Parathyroid adenoma (tissue), 2 donors: ENCODE results near the gene VANGL2.

Experiments used
- H2AFZ ChIP-seq: fragments of 300-600 bp; sonication (generic); one replicate; pipeline ENCODE4 v1.7.0; 2017; ENCODE audit warnings: antibody characterized with exemption, mild to moderate bottlenecking
- H3K27ac ChIP-seq: fragments of 300-600 bp; sonication (generic); one replicate; pipeline ENCODE4 v1.7.0; 2017
- H3K27me3 ChIP-seq: fragments of 300-600 bp; sonication (generic); one replicate; pipeline ENCODE4 v1.7.0; 2017; ENCODE audit warnings: low read length; ENCODE audit not compliant: control insufficient read depth, insufficient read depth
- H3K36me3 ChIP-seq: fragments of 300-600 bp; sonication (generic); one replicate; pipeline ENCODE4 v1.7.0; 2017; ENCODE audit warnings: low read length; ENCODE audit not compliant: control insufficient read depth, insufficient read depth
- H3K4me1 ChIP-seq: fragments of 300-600 bp; sonication (generic); one replicate; pipeline ENCODE4 v1.7.0; 2017; ENCODE audit warnings: control low read depth
- H3K4me2 ChIP-seq: fragments of 300-600 bp; sonication (generic); one replicate; pipeline ENCODE4 v1.7.0; 2017; ENCODE audit warnings: low read length
- H3K4me3 ChIP-seq: fragments of 300-600 bp; sonication (generic); one replicate; pipeline ENCODE4 v1.7.0; 2017; ENCODE audit warnings: low read depth, low read length
- H3K79me2 ChIP-seq: fragments of 300-600 bp; sonication (generic); one replicate; pipeline ENCODE4 v1.7.0; 2017; ENCODE audit warnings: control low read depth
- H3K9ac ChIP-seq: fragments of 300-600 bp; sonication (generic); one replicate; pipeline ENCODE4 v1.7.0; 2017; ENCODE audit warnings: mild to moderate bottlenecking
- H3K9me3 ChIP-seq: fragments of 300-600 bp; sonication (generic); one replicate; pipeline ENCODE4 v1.7.0; 2017; ENCODE audit warnings: low read length; ENCODE audit not compliant: control insufficient read depth
- TF ChIP-seq, protein P1 (sequence below): fragments of 300-600 bp; sonication (generic); IDR thresholded peaks from one replicate; pipeline ENCODE4 v1.7.0; 2017; ENCODE audit warnings: antibody characterized with exemption, mild to moderate bottlenecking
- donor health status: primary hyperparathyroidism.

Gene VANGL2

DNA sequence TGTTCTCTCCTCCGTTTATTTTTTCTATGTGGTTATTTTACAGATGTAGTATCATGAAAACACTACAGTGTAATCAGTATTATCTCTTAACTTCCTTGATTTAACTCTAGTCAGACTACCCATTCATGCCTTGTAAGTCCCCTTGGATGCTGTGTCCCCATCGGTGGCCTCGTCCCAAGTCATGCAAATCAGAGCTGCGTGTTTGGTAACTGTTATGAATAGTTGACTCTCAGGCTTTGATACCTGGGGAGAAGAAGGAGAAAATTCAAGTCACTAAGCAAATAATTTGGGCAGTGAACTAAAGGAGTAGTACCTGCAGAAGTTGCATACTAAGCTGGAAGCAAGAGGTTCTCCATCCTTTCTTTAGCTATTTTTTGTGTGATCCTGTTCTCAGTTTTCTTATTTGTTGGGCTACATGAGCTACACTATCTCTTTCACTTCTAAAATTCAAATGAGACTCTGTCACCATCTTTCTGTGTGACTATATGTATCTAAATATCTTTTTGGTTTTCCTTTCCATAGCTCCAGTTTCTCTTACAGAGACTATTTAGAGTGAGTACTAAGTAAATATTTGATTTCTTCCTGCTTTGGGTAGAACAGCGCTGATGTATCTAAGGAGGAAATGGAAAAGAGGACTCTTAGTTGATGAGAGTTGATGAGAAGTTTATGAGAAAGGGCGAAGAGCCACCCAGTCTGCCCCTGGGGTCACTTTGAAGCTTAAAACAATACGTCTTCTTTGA lies 50.9 kb downstream of the VANGL2 start:
- H3K27ac ChIP-seq: no peak overlapping the region
- no peaks in the 10 kb centered on the region for H3K79me2 ChIP-seq
- H2AFZ ChIP-seq: no peak overlapping the region
- TF ChIP-seq, protein P1, sequence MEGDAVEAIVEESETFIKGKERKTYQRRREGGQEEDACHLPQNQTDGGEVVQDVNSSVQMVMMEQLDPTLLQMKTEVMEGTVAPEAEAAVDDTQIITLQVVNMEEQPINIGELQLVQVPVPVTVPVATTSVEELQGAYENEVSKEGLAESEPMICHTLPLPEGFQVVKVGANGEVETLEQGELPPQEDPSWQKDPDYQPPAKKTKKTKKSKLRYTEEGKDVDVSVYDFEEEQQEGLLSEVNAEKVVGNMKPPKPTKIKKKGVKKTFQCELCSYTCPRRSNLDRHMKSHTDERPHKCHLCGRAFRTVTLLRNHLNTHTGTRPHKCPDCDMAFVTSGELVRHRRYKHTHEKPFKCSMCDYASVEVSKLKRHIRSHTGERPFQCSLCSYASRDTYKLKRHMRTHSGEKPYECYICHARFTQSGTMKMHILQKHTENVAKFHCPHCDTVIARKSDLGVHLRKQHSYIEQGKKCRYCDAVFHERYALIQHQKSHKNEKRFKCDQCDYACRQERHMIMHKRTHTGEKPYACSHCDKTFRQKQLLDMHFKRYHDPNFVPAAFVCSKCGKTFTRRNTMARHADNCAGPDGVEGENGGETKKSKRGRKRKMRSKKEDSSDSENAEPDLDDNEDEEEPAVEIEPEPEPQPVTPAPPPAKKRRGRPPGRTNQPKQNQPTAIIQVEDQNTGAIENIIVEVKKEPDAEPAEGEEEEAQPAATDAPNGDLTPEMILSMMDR: no peak
- H3K4me3 ChIP-seq: no peak overlapping the region
- no peaks in the 10 kb centered on the region for H3K36me3 ChIP-seq
- H3K4me2 ChIP-seq: no peak overlapping the region
- H3K9ac ChIP-seq: no peak overlapping the region
- H3K27me3 ChIP-seq: no peaks in the 10 kb centered on the region
- H3K4me1 ChIP-seq: no peaks in the 10 kb centered on the region
- H3K9me3 ChIP-seq: no peaks in the 10 kb centered on the region

GRCh38 chr1:160451859-160452232 lies 51.5 kb downstream of the VANGL2 start:
- Histone ChIP-seq H3K79me2 (no peaks in the 10 kb centered on the region), H3K4me2 (no peak overlapping the region), H3K4me1 (no peaks in the 10 kb centered on the region), H2AFZ (no peak overlapping the region), H3K36me3 (no peaks in the 10 kb centered on the region), H3K27me3 (no peaks in the 10 kb centered on the region), H3K27ac (no peak overlapping the region), H3K9ac (no peak overlapping the region), H3K9me3 (no peaks in the 10 kb centered on the region), H3K4me3 (no peak overlapping the region)
- TF ChIP-seq, protein P1: no peak

- no peaks in the 10 kb centered on the region for H3K36me3 ChIP-seq
- no peaks in the 10 kb centered on the region for H3K79me2 ChIP-seq
- no peaks in the 10 kb centered on the region for H3K9me3 ChIP-seq
- TF ChIP-seq, protein P1: no peak
- H3K4me1 ChIP-seq: no peaks in the 10 kb centered on the region
- no peak overlapping the region for H3K4me3 ChIP-seq
- H3K4me2 ChIP-seq: no peak overlapping the region
- no peak overlapping the region for H3K27ac ChIP-seq
- no peaks in the 10 kb centered on the region for H3K27me3 ChIP-seq
- H3K9ac ChIP-seq: no peak overlapping the region
- H2AFZ ChIP-seq: no peak overlapping the region
These were observed 53.1 kb downstream of the VANGL2 start for GRCh38 chr1:160453443-160453842.

DNA sequence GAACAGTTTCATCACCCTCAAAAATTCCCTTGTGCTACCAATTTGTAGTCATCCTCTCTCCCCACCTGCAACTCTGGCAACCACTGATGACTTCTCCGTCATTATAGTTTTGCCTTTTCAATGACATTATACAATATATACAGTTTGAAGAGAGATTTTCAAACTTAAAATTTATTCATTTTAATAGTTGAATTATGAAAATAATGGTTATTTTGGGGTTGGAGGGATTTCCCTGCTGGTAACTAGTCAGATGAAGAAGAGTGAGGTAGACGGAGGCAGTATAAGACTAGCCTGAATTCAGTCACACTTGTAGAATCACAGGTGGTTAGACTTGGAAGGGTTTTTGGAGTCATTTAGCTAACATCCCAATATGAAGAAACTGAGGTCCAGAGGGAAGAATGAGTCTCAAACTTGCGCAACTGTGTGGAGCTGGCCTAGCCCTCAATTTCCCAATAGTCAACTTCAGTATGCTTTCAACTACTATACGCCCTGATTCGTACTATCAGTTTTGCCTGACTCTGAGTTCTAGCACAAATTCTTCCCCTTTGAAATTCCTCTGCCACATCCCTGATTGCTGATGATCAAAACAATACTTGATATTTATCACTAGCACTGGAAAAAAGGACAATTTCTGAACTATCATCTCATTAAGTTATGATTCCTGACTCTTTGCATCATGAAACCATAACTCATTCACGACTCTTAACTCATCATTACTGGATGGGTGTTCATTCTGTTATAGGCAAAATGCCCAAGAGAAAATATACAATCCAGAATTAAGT lies 54.2 kb downstream of the VANGL2 start:
- Histone ChIP-seq H3K9ac (no peak overlapping the region), H3K27me3 (no peaks in the 10 kb centered on the region), H3K36me3 (no peaks in the 10 kb centered on the region), H3K79me2 (no peaks in the 10 kb centered on the region), H3K4me1 (no peaks in the 10 kb centered on the region), H3K27ac (no peak overlapping the region), H3K4me3 (no peak overlapping the region), H3K4me2 (no peak overlapping the region), H2AFZ (no peak overlapping the region), H3K9me3 (no peaks in the 10 kb centered on the region)
- TF ChIP-seq, protein P1: no peak
